WTC11 (cell line): ENCODE data around the gene POU3F4.

Source experiments
- CTCF ChIP-seq: fragments of 200-600 bp; IDR thresholded peaks from 2 replicates; pipeline ENCODE4 v1.8.0; 2022; ENCODE audit warnings: antibody characterized with exemption
- ELF4 ChIP-seq: sonication (generic); formaldehyde crosslinking; IDR thresholded peaks from 2 replicates; pipeline ENCODE4 v1.8.1; 2022; ENCODE audit warnings: low read depth, mild to moderate bottlenecking, moderate library complexity, missing genetic modification reagents
- FOXJ3 ChIP-seq: sonication (generic); formaldehyde crosslinking; IDR thresholded peaks from 2 replicates; pipeline ENCODE4 v1.9.0; 2021; ENCODE audit warnings: missing genetic modification reagents, mild to moderate bottlenecking, borderline replicate concordance
- JUN ChIP-seq: sonication (generic); formaldehyde crosslinking; IDR thresholded peaks from 2 replicates; pipeline ENCODE4 v1.8.0; 2023; ENCODE audit warnings: mild to moderate bottlenecking, missing genetic modification reagents
- TEAD1 ChIP-seq: sonication (generic); formaldehyde crosslinking; IDR thresholded peaks from 2 replicates; pipeline ENCODE4 v1.8.0; 2022; ENCODE audit warnings: mild to moderate bottlenecking, missing genetic modification reagents
- ZNF138 ChIP-seq: sonication (generic); formaldehyde crosslinking; conservative IDR thresholded peaks from 2 replicates; pipeline ENCODE4 v1.8.1; 2022; ENCODE audit warnings: mild to moderate bottlenecking, moderate library complexity, missing genetic modification reagents
- TF ChIP-seq, protein P1 (sequence below): sonication (generic); formaldehyde crosslinking; IDR thresholded peaks from 2 replicates; pipeline ENCODE4 v1.8.1; 2023; ENCODE audit warnings: mild to moderate bottlenecking, missing genetic modification reagents, moderate library complexity
- TF ChIP-seq, protein P2 (sequence below): sonication (generic); formaldehyde crosslinking; IDR thresholded peaks from 2 replicates; pipeline ENCODE4 v1.8.0; 2022; ENCODE audit warnings: mild to moderate bottlenecking, missing genetic modification reagents

GRCh38 chrX:83495898-83496297 lies 12.2 kb upstream of the POU3F4 start:
- TF ChIP-seq TEAD1 (CRISPR knock-in tag) (no peak), CTCF (no peak), ELF4 (CRISPR knock-in tag) (no peak), FOXJ3 (CRISPR knock-in tag) (no peak), JUN (CRISPR knock-in tag) (no peak), ZNF138 (CRISPR knock-in tag) (no peak)
- TF ChIP-seq, protein P1, sequence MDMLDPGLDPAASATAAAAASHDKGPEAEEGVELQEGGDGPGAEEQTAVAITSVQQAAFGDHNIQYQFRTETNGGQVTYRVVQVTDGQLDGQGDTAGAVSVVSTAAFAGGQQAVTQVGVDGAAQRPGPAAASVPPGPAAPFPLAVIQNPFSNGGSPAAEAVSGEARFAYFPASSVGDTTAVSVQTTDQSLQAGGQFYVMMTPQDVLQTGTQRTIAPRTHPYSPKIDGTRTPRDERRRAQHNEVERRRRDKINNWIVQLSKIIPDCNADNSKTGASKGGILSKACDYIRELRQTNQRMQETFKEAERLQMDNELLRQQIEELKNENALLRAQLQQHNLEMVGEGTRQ (CRISPR knock-in tag) = no peak
- TF ChIP-seq, protein P2, sequence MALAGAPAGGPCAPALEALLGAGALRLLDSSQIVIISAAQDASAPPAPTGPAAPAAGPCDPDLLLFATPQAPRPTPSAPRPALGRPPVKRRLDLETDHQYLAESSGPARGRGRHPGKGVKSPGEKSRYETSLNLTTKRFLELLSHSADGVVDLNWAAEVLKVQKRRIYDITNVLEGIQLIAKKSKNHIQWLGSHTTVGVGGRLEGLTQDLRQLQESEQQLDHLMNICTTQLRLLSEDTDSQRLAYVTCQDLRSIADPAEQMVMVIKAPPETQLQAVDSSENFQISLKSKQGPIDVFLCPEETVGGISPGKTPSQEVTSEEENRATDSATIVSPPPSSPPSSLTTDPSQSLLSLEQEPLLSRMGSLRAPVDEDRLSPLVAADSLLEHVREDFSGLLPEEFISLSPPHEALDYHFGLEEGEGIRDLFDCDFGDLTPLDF (CRISPR knock-in tag) = no peak
